B cell (primary cell): ENCODE data around the gene ZNF184. TPM values are rescaled to one million over a fixed set of nuclear protein-coding genes. Genes with fewer than 3 reads are reported as not detected.
A peak's percentile ranks its signal among the peaks of the same experiment; 100 is the strongest.

ENCODE experiments used
- ATAC-seq: fragments of 200-7000 bp; cut with Tn5 transposase; one replicate; pipeline ENCODE4 v1.10.0; 2021; ENCODE audit warnings: low read depth, mild to moderate bottlenecking, moderate number of reproducible peaks, moderate library complexity
- CTCF ChIA-PET: fragments of 350-600 bp; sonication (Branson Sonifier 250); formaldehyde crosslinking; loops from one replicate; lab custom pipeline; 2021; ENCODE audit warnings: antibody characterized with exemption, inconsistent platforms; lab: Charles Lee
- POLR2A ChIA-PET: fragments of 350-600 bp; sonication (Branson Sonifier 250); formaldehyde crosslinking; loops from one replicate; lab custom pipeline; 2021; ENCODE audit warnings: antibody characterized with exemption; lab: Charles Lee
- DNase-seq: peaks from one replicate; pipeline ENCODE4 v3.0.0; 2013
- H2AFZ ChIP-seq: 2 replicates; pipeline ENCODE4 v1.6.1; 2012; ENCODE audit warnings: mild to moderate bottlenecking, low read depth, low read length; ENCODE audit not compliant: insufficient read depth, poor library complexity, severe bottlenecking
- H3K27ac ChIP-seq, 2 donors: 1 replicate in 1 of 2; 2 replicates in 1 of 2; pipeline ENCODE4 v1.5.1; 2012 to 2013; ENCODE audit warnings: low read length in 2 of 2, mild to moderate bottlenecking in 2 of 2, moderate library complexity in 1 of 2
- H3K27me3 ChIP-seq, 4 experiments: fragments of 200-600 bp in 1 of 4; sonication (generic) in 1 of 4; replicated peaks in 1 of 4; 1 replicate in 2 of 4; 2 replicates in 2 of 4; pipeline versions ENCODE4 v1.6.1 to v1.7.0; 2013 to 2016; ENCODE audit warnings: low read length in 3 of 4, mild to moderate bottlenecking in 2 of 4, mixed read lengths in 1 of 4, moderate library complexity in 1 of 4; ENCODE audit not compliant: insufficient read depth in 4 of 4, control insufficient read depth in 3 of 4; ENCODE audit errors: control extremely low read depth in 1 of 4
- H3K36me3 ChIP-seq, 2 experiments: replicated peaks in 1 of 2; 1 replicate in 1 of 2; 2 replicates in 1 of 2; pipeline versions ENCODE4 v1.6.1 to v1.7.1; 2013; ENCODE audit warnings: low read length in 1 of 2; ENCODE audit not compliant: insufficient read depth in 2 of 2, control insufficient read depth in 1 of 2; ENCODE audit errors: control extremely low read depth in 1 of 2, extremely low read depth in 1 of 2
- H3K4me1 ChIP-seq, 2 donors: fragments of 200-600 bp in 1 of 2; sonication (generic) in 1 of 2; 1 replicate in 1 of 2; 2 replicates in 1 of 2; pipeline versions ENCODE4 v1.5.1 to v1.6.1; 2013 to 2017; ENCODE audit warnings: low read length in 2 of 2; ENCODE audit not compliant: control insufficient read depth in 2 of 2, insufficient read depth in 2 of 2
- H3K4me2 ChIP-seq: replicated peaks from 2 replicates; pipeline ENCODE3; 2012; ENCODE audit warnings: mild to moderate bottlenecking, low read depth, low read length; ENCODE audit not compliant: poor library complexity, severe bottlenecking
- H3K4me3 ChIP-seq, 5 experiments: fragments of 200-600 bp in 1 of 5; sonication (generic) in 1 of 5; 1 replicate in 3 of 5; 2 replicates in 2 of 5; pipeline versions ENCODE4 v1.5.1 to v1.7.0; 2011 to 2016; ENCODE audit warnings: low read length in 4 of 5, mild to moderate bottlenecking in 4 of 5, low read depth in 2 of 5, control low read depth in 1 of 5, moderate library complexity in 1 of 5; ENCODE audit not compliant: insufficient read depth in 1 of 5; ENCODE audit errors: control extremely low read depth in 1 of 5, extremely low read depth in 1 of 5
- H3K79me2 ChIP-seq: fragments of 200-600 bp; sonication (generic); one replicate; pipeline ENCODE4 v1.6.0; 2016; ENCODE audit warnings: low read length; ENCODE audit not compliant: control insufficient read depth, insufficient read depth
- H3K9ac ChIP-seq: fragments of 200-600 bp; sonication (generic); 2 replicates; pipeline ENCODE4 v1.6.1; 2017; ENCODE audit warnings: mild to moderate bottlenecking, low read length, moderate library complexity
- H3K9me3 ChIP-seq, 3 donors: one replicate each; pipeline versions ENCODE4 v1.6.1 to v1.7.1; 2013; ENCODE audit warnings: low read length in 2 of 3; ENCODE audit not compliant: control insufficient read depth in 2 of 3, insufficient read depth in 1 of 3; ENCODE audit errors: control extremely low read depth in 1 of 3
- H4K20me1 ChIP-seq: 2 replicates; pipeline ENCODE4 v1.6.0; 2012; ENCODE audit warnings: mild to moderate bottlenecking, low read length; ENCODE audit not compliant: insufficient read depth, control insufficient read depth, poor library complexity, severe bottlenecking
- H3K27ac Mint-ChIP-seq: one replicate; pipeline ENCODE4 v1.8.0; 2021; ENCODE audit warnings: mixed read lengths
- H3K27me3 Mint-ChIP-seq: one replicate; pipeline ENCODE4 v1.8.0; 2021; ENCODE audit warnings: mixed read lengths
- H3K4me1 Mint-ChIP-seq: one replicate; pipeline ENCODE4 v1.8.0; 2021; ENCODE audit warnings: mixed read lengths
- H3K4me3 Mint-ChIP-seq: one replicate; pipeline ENCODE4 v1.8.0; 2021; ENCODE audit warnings: mixed read lengths
- H3K9me3 Mint-ChIP-seq: one replicate; pipeline ENCODE4 v1.8.0; 2022; ENCODE audit warnings: mixed read lengths; ENCODE audit not compliant: insufficient read depth
- CTCF ChIP-seq: fragments of 200-600 bp; IDR thresholded peaks from one replicate; pipeline ENCODE4 v1.8.0; 2022; ENCODE audit warnings: antibody characterized with exemption, mild to moderate bottlenecking
- EZH2 ChIP-seq: IDR thresholded peaks from 2 replicates; pipeline ENCODE4 v1.6.1; 2012; ENCODE audit warnings: borderline replicate concordance, low read depth, mild to moderate bottlenecking, moderate library complexity, low read length; ENCODE audit not compliant: insufficient read depth, poor library complexity, severe bottlenecking
- WGBS: methylation state at CpG from one replicate; pipeline ENCODE4 v1.1.5; 2013; ENCODE audit warnings: missing lambda C conversion rate; ENCODE audit not compliant: insufficient coverage; 5-methylcytosine and 5-hydroxymethylcytosine counted together
- intact Hi-C: fragments of 100-400 bp; cut with micrococcal nuclease; formaldehyde crosslinking; loops from one replicate; pipeline ENCODE4 v1.10.0; 2022
- polyA plus RNA-seq: library from polyadenylated mRNA; depleted of rRNA; stranded (reverse); fragments of >200 nt; gene quantifications from 2 replicates; pipeline ENCODE4 v1.2.3, GENCODE V29; 2012
- total RNA-seq, 2 donors: library from RNA; stranded (reverse); fragments of 120-200 nt in 1 of 2; gene quantifications; 1 replicate in 1 of 2; 2 replicates in 1 of 2; pipeline versions ENCODE4 v1.2.3 to v1.2.4, GENCODE V29; 2013 to 2022

ZNF184 gene
- total and polyA plus RNA-seq, 2 donors (not counting 1 experiment from before 2014, with no cell fraction given), result 3.7 to 11.8 TPM

DNA sequence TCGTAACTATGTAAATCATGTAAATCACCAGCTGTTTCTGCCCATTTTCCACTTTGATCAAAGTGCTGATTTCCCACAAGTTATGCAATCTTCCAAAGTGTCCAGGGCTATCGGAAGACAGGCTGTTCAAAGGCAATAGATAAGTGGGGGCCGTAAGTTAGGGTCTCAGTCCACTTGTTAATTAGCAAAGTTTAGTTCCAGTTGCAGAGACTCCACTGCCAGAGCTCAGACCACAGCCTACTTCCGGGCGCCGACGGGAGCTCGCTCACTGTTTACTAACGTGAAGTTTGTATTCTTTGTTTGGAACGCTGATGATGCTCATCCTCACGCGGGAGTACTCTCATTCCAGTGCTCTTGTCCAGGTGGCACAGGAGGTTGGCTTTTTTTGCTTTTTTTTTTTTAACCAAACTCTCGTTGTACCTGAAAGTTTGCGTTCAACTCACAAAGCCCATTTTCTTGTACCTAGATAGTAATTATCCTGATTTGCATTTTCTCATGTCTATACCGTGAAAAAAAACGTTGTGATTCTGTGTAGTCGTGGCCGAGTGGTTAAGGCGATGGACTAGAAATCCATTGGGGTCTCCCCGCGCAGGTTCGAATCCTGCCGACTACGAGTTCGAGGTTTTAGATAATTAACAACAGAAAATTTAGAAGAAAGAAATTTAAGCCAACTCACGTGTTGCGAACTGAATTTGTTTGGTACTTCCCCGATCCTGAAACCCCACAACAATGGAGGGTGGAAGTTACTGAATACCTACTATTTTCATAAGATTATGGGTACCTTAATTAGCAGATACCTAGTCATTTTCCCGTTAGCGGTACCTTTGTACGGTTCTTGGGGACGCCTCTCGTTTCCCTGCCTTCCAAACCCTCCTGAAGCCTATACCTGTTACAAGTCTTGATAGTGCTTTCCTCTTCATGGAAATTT is 29.9 kb upstream of the ZNF184 start:
- Histone ChIP-seq H3K4me2 (peak overlapping the region; percentile 72), H3K36me3 (no peaks in the 10 kb centered on the region), H3K9ac (peak overlapping the region; percentile 63), H3K79me2 (no peaks in the 10 kb centered on the region), H3K4me3 (peak overlapping the region; percentile 48 to 82 (median 74)), H3K27ac (peak overlapping the region in 1 of 2 donors; percentile 64), H3K4me1 (peaks cover 9 to 24% of the 10 kb centered on the region in 2 donors), H3K9me3 (peaks cover 0 to 3% (median 0%) of the 10 kb centered on the region in 3 donors), H2AFZ (peak overlapping the region; percentile 60), H3K27me3 (peaks cover 0 to 8% (median 4%) of the 10 kb centered on the region in 4 experiments), H4K20me1 (no peaks in the 10 kb centered on the region)
- TF ChIP-seq EZH2 (no peak), CTCF (no peak)
- 2% methylated on average over 11 of the region's 33 CpGs for WGBS
- peaks cover 38% of the 10 kb centered on the region for H3K4me1 Mint-ChIP-seq
- H3K4me3 Mint-ChIP-seq, result peak overlapping the region; percentile 85
- ChIA-PET CTCF (interaction anchor here (0.8 to 1.8 kb wide), 2 partner anchors 20 to 33 kb away, joined by 3 to 8 read pairs; no protein-coding TSS in a partner anchor), POLR2A (interaction anchor here (0.7 to 1.0 kb wide), 2 partner anchors 22 to 371 kb away, joined by 4 to 5 read pairs; a partner anchor contains a TSS)
- peaks cover 15% of the 10 kb centered on the region for H3K27me3 Mint-ChIP-seq
- H3K27ac Mint-ChIP-seq, result peak overlapping the region; percentile 81
- intact Hi-C loops, result loop anchor here (1.0 to 10.0 kb wide), 6 partner anchors 16 to 1478 kb away; partner anchors contain the start of gene ABT1
- H3K9me3 Mint-ChIP-seq, result no peaks in the 10 kb centered on the region
- peak; percentile 50 for ATAC-seq
- DNase-seq, result peak; percentile 83
